ENCODE data around the gene PSENEN. TPM values are rescaled to one million over a fixed set of nuclear protein-coding genes. Genes with fewer than 3 reads are reported as not detected.

The PSENEN gene
- polyA plus RNA-seq, 1 experiment, result 65.4 TPM

- TF ChIP-seq CTCF (IDR thresholded peaks at IDR 0.05; ENCODE audit: insufficient read depth, low read depth, low read length), result no peak
- POLR2A ChIA-PET, result no interaction called here
- CTCF ChIA-PET, result interaction anchor here (1.2 kb wide), 1 partner anchor 9 kb away, joined by 3 read pairs; no protein-coding TSS in a partner anchor
- no peak overlapping the region for H3K4me3 ChIP-seq (ENCODE audit: low read depth, low read length)
- DNase-seq (ENCODE audit: low read depth), result no peak
- H3K36me3 ChIP-seq (ENCODE audit: control insufficient read depth, insufficient read depth, low read length), result peaks cover 66% of the 10 kb centered on the region
- H3K27me3 ChIP-seq (ENCODE audit: control insufficient read depth, insufficient read depth, low read length), result no peaks in the 10 kb centered on the region
Observed at GRCh38 chr19:35731353-35731752, 14.1 kb upstream of the PSENEN start.

GRCh38 chr19:35731779-35732405 is 13.6 kb upstream of the PSENEN start:
- Histone ChIP-seq H3K27me3 (ENCODE audit: control insufficient read depth, insufficient read depth, low read length) (no peaks in the 10 kb centered on the region), H3K4me3 (ENCODE audit: low read depth, low read length) (no peak overlapping the region), H3K36me3 (ENCODE audit: control insufficient read depth, insufficient read depth, low read length) (peaks cover 68% of the 10 kb centered on the region)
- DNase-seq (ENCODE audit: low read depth), result no peak
- ChIA-PET CTCF (interaction anchor here (1.2 kb wide), 1 partner anchor 9 kb away, joined by 3 read pairs; no protein-coding TSS in a partner anchor), POLR2A (no interaction called here)
- no peak for TF ChIP-seq CTCF (IDR thresholded peaks at IDR 0.05; ENCODE audit: insufficient read depth, low read depth, low read length)

- POLR2A ChIA-PET, result no interaction called here
- peaks cover 66% of the 10 kb centered on the region for H3K36me3 ChIP-seq (ENCODE audit: control insufficient read depth, insufficient read depth, low read length)
- H3K4me3 ChIP-seq (ENCODE audit: low read depth, low read length), result no peak overlapping the region
- H3K27me3 ChIP-seq (ENCODE audit: control insufficient read depth, insufficient read depth, low read length), result no peaks in the 10 kb centered on the region
- DNase-seq (ENCODE audit: low read depth), result no peak
- CTCF ChIA-PET, result interaction anchor here (1.2 kb wide), 1 partner anchor 8 kb away, joined by 3 read pairs; no protein-coding TSS in a partner anchor
- TF ChIP-seq CTCF (IDR thresholded peaks at IDR 0.05; ENCODE audit: insufficient read depth, low read depth, low read length), result no peak
Observed at GRCh38 chr19:35732540-35733179, 12.8 kb upstream of the PSENEN start.

GRCh38 chr19:35733180-35734125 is 12.0 kb upstream of the PSENEN start:
- no peak for DNase-seq (ENCODE audit: low read depth)
- no peak overlapping the region for H3K4me3 ChIP-seq (ENCODE audit: low read depth, low read length)
- CTCF ChIA-PET, result no interaction called here
- H3K36me3 ChIP-seq (ENCODE audit: control insufficient read depth, insufficient read depth, low read length), result peaks cover 65% of the 10 kb centered on the region
- H3K27me3 ChIP-seq (ENCODE audit: control insufficient read depth, insufficient read depth, low read length), result no peaks in the 10 kb centered on the region
- POLR2A ChIA-PET, result no interaction called here
- no peak for TF ChIP-seq CTCF (IDR thresholded peaks at IDR 0.05; ENCODE audit: insufficient read depth, low read depth, low read length)

GRCh38 chr19:35734273-35734672 is 11.2 kb upstream of the PSENEN start:
- ChIA-PET POLR2A (no interaction called here), CTCF (no interaction called here)
- TF ChIP-seq CTCF (IDR thresholded peaks at IDR 0.05; ENCODE audit: insufficient read depth, low read depth, low read length), result no peak

More at GRCh38 chr19:35734273-35734672, 11.2 kb upstream of the PSENEN start:
- Histone ChIP-seq H3K36me3 (ENCODE audit: control insufficient read depth, insufficient read depth, low read length) (peaks cover 60% of the 10 kb centered on the region), H3K4me3 (ENCODE audit: low read depth, low read length) (no peak overlapping the region), H3K27me3 (ENCODE audit: control insufficient read depth, insufficient read depth, low read length) (no peaks in the 10 kb centered on the region)
- no peak for DNase-seq (ENCODE audit: low read depth)

Data from BJ (cell line).